ENCODE data around the gene BTF3.
"Not testable (repeated sequence)": the region's sequence is repeated elsewhere in the genome, so short reads cannot be mapped to it uniquely, and the experiment has no call there.

Gene BTF3

GRCh38 chr5:73498057-73498992 is at the start of gene BTF3:
TSS of gene BTF3 (plus strand) at chr5:73498442. CDS start at chr5:73498668, 226 bp downstream.
- DNase-seq: peak; percentile 81

GRCh38 chr5:73448463-73449136 is 49.6 kb upstream of the BTF3 start, which contains the start of gene FOXD1:
TSS of gene FOXD1 (minus strand) at chr5:73448777. CDS start at chr5:73448362, 415 bp downstream.
- DNase-seq: peak; percentile 69

- DNase-seq: no peak
These were observed 48.1 kb upstream of the BTF3 start for GRCh38 chr5:73450137-73450536.

GRCh38 chr5:73450672-73451223 is 47.5 kb upstream of the BTF3 start:
- no peak for DNase-seq

- DNase-seq: no peak
These were observed 46.8 kb upstream of the BTF3 start for GRCh38 chr5:73451224-73452130.

- no peak for DNase-seq
These were observed 46.0 kb upstream of the BTF3 start for GRCh38 chr5:73452215-73452614.

GRCh38 chr5:73454379-73455036 is 43.7 kb upstream of the BTF3 start:
- peak; percentile 80 for DNase-seq

GRCh38 chr5:73456462-73456861 is 41.8 kb upstream of the BTF3 start:
- DNase-seq: not testable (repeated sequence)

- no peak for DNase-seq
These were observed 38.9 kb upstream of the BTF3 start for GRCh38 chr5:73459366-73459765.

GRCh38 chr5:73460133-73460532 is 38.1 kb upstream of the BTF3 start:
- no peak for DNase-seq

GRCh38 chr5:73464016-73464745 is 34.1 kb upstream of the BTF3 start:
- DNase-seq: no peak

GRCh38 chr5:73468638-73469037 is 29.6 kb upstream of the BTF3 start:
- DNase-seq: not testable (repeated sequence)

- DNase-seq: no peak
These were observed 28.4 kb upstream of the BTF3 start for GRCh38 chr5:73469878-73470277.

GRCh38 chr5:73471654-73472053 is 26.6 kb upstream of the BTF3 start:
- no peak for DNase-seq

- no peak for DNase-seq
These were observed 26.1 kb upstream of the BTF3 start for GRCh38 chr5:73472116-73472515.

- DNase-seq: no peak
These were observed 17.7 kb upstream of the BTF3 start for GRCh38 chr5:73480500-73480899.

GRCh38 chr5:73482383-73483136 is 15.7 kb upstream of the BTF3 start:
- DNase-seq: no peak

GRCh38 chr5:73483676-73484075 is 14.6 kb upstream of the BTF3 start:
- DNase-seq: no peak

- no peak for DNase-seq
These were observed 13.7 kb upstream of the BTF3 start for GRCh38 chr5:73484511-73484910.

- no peak for DNase-seq
These were observed 12.5 kb upstream of the BTF3 start for GRCh38 chr5:73485715-73486114.

All from NCI-H748 treated with DMSO at 0.1 percent for 48 hours (cell line).